Measurements from ENCODE around the gene MTUS2.

- TF ChIP-seq EZH2phosphoT487 (IDR thresholded peaks at IDR 0.05; ENCODE audit: unreplicated experiment) (no peak), CTCF (conservative IDR thresholded peaks at IDR 0.05; ENCODE audit: low read depth in 2 of 2) (no peak), ETS1 (IDR thresholded peaks at IDR 0.05) (no peak), POLR2AphosphoS5 (IDR thresholded peaks at IDR 0.05; ENCODE audit: low read depth) (no peak)
Observed at GRCh38 chr13:29024783-29025182, 204.6 kb downstream of the MTUS2 start.
